ENCODE results near the gene BST2. TPM values are rescaled to one million over a fixed set of nuclear protein-coding genes. Genes with fewer than 3 reads are reported as not detected.

The BST2 gene
- total and polyA plus RNA-seq, 4 donors = 25.6 to 239 (median 123) TPM

- Histone ChIP-seq H3K4me1 (ENCODE audit: control insufficient read depth in 4 of 4, insufficient read depth in 4 of 4, low read length in 3 of 4) (no peaks in the 10 kb centered on the region), H3K36me3 (ENCODE audit: control insufficient read depth in 4 of 4, insufficient read depth in 3 of 4, low read depth in 1 of 4, low read length in 3 of 4) (no peaks in the 10 kb centered on the region), H3K9ac (ENCODE audit: low read depth in 1 of 2, low read length in 2 of 2) (no peak overlapping the region), H3K27me3 (ENCODE audit: control insufficient read depth in 4 of 4, insufficient read depth in 4 of 4, low read length in 3 of 4) (no peaks in the 10 kb centered on the region), H3K9me3 (ENCODE audit: control insufficient read depth in 4 of 4, low read length in 3 of 4) (no peaks in the 10 kb centered on the region), H3K4me3 (ENCODE audit: low read depth in 1 of 3, low read length in 3 of 3) (no peak overlapping the region), H3K27ac (ENCODE audit: low read depth in 1 of 2, low read length in 2 of 2) (no peak overlapping the region)
- TF ChIP-seq HNF4A (conservative IDR thresholded peaks at IDR 0.05) (no peak), HNF4G (IDR thresholded peaks at IDR 0.05) (no peak), MAX (IDR thresholded peaks at IDR 0.05) (no peak), ATF3 (IDR thresholded peaks at IDR 0.05) (no peak), ZBTB33 (IDR thresholded peaks at IDR 0.05) (no peak), SP1 (IDR thresholded peaks at IDR 0.05) (no peak)
- DNase-seq (ENCODE audit: low spot score) = no peak
- 83% methylated on average over 6 of the region's 6 CpGs for WGBS
Observed at GRCh38 chr19:17359905-17360800, 45.3 kb downstream of the BST2 start.

- no peak overlapping the region for H3K27ac ChIP-seq (ENCODE audit: low read depth in 1 of 2, low read length in 2 of 2)
- H3K9me3 ChIP-seq (ENCODE audit: control insufficient read depth in 4 of 4, low read length in 3 of 4) = no peaks in the 10 kb centered on the region
- H3K4me1 ChIP-seq (ENCODE audit: control insufficient read depth in 4 of 4, insufficient read depth in 4 of 4, low read length in 3 of 4) = no peaks in the 10 kb centered on the region
- TF ChIP-seq FOXA2 (IDR thresholded peaks at IDR 0.05) (no peak), EGR1 (IDR thresholded peaks at IDR 0.05; ENCODE audit: low read depth in 2 of 2) (no peak), FOXA1 (IDR thresholded peaks at IDR 0.05) (no peak), GABPA (IDR thresholded peaks at IDR 0.05 in 1 of 2, conservative IDR thresholded peaks at IDR 0.05 in 1 of 2) (no peak), RAD21 (IDR thresholded peaks at IDR 0.05) (no peak), ATF3 (IDR thresholded peaks at IDR 0.05) (no peak), TAF1 (conservative IDR thresholded peaks at IDR 0.05) (no peak), RXRA (IDR thresholded peaks at IDR 0.05) (no peak), ZBTB33 (IDR thresholded peaks at IDR 0.05) (no peak), REST (IDR thresholded peaks at IDR 0.05) (no peak), NR2F2 (IDR thresholded peaks at IDR 0.05) (no peak), HNF4G (IDR thresholded peaks at IDR 0.05) (no peak), MAX (IDR thresholded peaks at IDR 0.05) (no peak), YY1 (IDR thresholded peaks at IDR 0.05) (no peak), SP1 (IDR thresholded peaks at IDR 0.05) (no peak), JUND (IDR thresholded peaks at IDR 0.05) (no peak), HNF4A (conservative IDR thresholded peaks at IDR 0.05) (no peak)
- H3K9ac ChIP-seq (ENCODE audit: low read depth in 1 of 2, low read length in 2 of 2) = no peak overlapping the region
- 86% methylated on average over 7 of the region's 7 CpGs for WGBS
- H3K27me3 ChIP-seq (ENCODE audit: control insufficient read depth in 4 of 4, insufficient read depth in 4 of 4, low read length in 3 of 4) = no peaks in the 10 kb centered on the region
- no peaks in the 10 kb centered on the region for H3K36me3 ChIP-seq (ENCODE audit: control insufficient read depth in 4 of 4, insufficient read depth in 3 of 4, low read depth in 1 of 4, low read length in 3 of 4)
- DNase-seq (ENCODE audit: low spot score) = no peak
- H3K4me3 ChIP-seq (ENCODE audit: low read depth in 1 of 3, low read length in 3 of 3) = no peak overlapping the region
Observed at GRCh38 chr19:17358395-17358794, 47.0 kb downstream of the BST2 start.

Data from liver (tissue), 9 donors.